ENCODE measurements around the gene HOXC10. TPM values are rescaled to one million over a fixed set of nuclear protein-coding genes. Genes with fewer than 3 reads are reported as not detected.

Gene HOXC10
- total RNA-seq, 1 experiment from 2014 or later: not detected

DNA sequence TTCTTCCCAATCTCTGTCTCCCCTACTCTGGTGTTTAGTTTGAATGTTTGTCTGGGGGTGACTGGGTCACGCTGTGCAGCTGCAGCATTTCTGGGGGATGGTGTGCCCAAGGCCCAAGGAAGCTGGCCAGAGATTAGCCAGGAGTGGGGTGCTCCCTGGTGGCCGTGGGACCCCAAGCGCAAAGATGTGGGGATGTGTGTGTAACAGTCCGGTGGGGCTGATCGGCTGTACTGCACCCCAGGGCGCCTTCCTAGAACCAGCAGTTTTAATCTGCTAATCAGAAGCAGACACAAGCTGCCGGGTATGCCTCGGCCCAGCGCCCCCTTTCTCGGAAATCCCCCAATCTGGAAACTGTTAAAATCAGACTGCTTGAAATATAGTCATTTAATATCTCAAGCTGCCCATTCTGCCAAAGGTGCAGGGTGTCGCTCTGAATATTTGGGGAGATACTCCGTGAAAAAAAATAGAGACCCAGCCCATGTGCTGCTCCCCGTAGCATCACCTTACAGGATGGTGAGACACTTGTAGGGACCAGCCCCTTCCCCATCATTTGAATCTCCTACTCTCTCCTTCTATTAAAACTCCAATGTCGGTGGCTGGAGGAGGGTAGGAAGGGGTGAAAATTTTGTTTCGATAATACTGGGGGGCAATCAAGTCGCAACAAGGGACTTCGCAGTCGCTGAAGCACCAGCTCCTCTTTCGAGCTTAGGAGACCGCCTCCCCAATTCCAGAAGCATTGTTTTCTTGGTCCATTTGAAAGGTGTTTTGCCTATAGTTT is 19.3 kb downstream of the HOXC10 start:
- ChIA-PET CTCF (interaction anchor here (0.6 to 12.4 kb wide), 11 partner anchors 17 to 438 kb away, joined by 3 to 200 read pairs (median 4); partner anchors contain the start of gene SMUG1), POLR2A (interaction anchor here (0.8 kb wide), 1 partner anchor 66 kb away, joined by 4 read pairs; the partner anchor contains the start of gene HOXC13)
- Mint-ChIP-seq H3K4me3 (ENCODE audit: unreplicated experiment) (no peak overlapping the region), H3K4me1 (ENCODE audit: insufficient read depth, unreplicated experiment) (peaks cover 25% of the 10 kb centered on the region), H3K9me3 (ENCODE audit: unreplicated experiment) (no peaks in the 10 kb centered on the region), H3K36me3 (ENCODE audit: insufficient read depth, unreplicated experiment) (peaks cover 9% of the 10 kb centered on the region), H3K27me3 (ENCODE audit: insufficient read depth, unreplicated experiment) (no peaks in the 10 kb centered on the region), H3K27ac (ENCODE audit: low read depth, unreplicated experiment) (peak overlapping the region; percentile 3)
- BruUV-seq (replicated peaks): no TSS peak
- TF ChIP-seq, protein P1, sequence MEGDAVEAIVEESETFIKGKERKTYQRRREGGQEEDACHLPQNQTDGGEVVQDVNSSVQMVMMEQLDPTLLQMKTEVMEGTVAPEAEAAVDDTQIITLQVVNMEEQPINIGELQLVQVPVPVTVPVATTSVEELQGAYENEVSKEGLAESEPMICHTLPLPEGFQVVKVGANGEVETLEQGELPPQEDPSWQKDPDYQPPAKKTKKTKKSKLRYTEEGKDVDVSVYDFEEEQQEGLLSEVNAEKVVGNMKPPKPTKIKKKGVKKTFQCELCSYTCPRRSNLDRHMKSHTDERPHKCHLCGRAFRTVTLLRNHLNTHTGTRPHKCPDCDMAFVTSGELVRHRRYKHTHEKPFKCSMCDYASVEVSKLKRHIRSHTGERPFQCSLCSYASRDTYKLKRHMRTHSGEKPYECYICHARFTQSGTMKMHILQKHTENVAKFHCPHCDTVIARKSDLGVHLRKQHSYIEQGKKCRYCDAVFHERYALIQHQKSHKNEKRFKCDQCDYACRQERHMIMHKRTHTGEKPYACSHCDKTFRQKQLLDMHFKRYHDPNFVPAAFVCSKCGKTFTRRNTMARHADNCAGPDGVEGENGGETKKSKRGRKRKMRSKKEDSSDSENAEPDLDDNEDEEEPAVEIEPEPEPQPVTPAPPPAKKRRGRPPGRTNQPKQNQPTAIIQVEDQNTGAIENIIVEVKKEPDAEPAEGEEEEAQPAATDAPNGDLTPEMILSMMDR (IDR thresholded peaks at IDR 0.05; ENCODE audit: unreplicated experiment): no peak
- intact Hi-C loops (cut with micrococcal nuclease): loop anchor here (10.0 kb wide), 1 partner anchor 361 kb away; the partner anchor contains the start of gene GPR84
- no peak for DNase-seq (ENCODE audit: unreplicated experiment)

DNA sequence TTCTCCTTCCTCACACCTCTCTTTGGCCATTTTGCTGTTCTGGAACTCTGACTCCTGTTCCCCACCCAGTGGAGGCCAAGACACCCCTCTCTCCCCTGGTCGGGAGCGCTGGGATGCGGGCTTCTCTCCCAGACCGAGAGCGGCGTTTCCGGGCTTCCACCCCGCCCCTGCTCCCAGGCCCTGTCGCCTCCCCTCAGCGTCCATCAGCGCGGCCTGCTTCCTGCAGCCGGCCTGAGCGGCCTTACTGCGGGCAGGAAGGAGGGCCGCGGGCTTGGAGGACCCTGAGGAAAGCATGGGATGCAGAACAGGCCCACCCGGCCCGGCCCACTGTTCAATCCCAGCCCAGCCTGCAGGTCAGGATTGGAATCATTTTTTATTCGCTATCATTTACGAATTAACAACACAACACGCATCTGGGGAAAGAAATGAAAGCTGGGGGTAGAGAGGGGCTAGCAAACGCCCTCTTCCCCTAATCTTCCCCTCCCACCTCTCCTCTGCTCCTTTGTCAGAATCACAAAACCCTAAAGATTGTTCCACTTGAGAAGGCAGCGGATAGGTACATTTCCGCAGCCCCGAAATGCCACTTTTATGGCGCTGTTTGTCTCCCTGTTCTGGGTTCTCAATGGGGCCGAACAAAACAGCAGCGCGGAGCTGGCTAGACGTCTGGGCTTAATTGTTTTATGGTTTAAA is 20.0 kb downstream of the HOXC10 start:
- Mint-ChIP-seq H3K36me3 (ENCODE audit: insufficient read depth, unreplicated experiment) (peaks cover 9% of the 10 kb centered on the region), H3K27me3 (ENCODE audit: insufficient read depth, unreplicated experiment) (no peaks in the 10 kb centered on the region), H3K4me3 (ENCODE audit: unreplicated experiment) (no peak overlapping the region), H3K9me3 (ENCODE audit: unreplicated experiment) (no peaks in the 10 kb centered on the region), H3K27ac (ENCODE audit: low read depth, unreplicated experiment) (no peak overlapping the region), H3K4me1 (ENCODE audit: insufficient read depth, unreplicated experiment) (peaks cover 28% of the 10 kb centered on the region)
- ChIA-PET POLR2A (interaction anchor here (0.6 to 1.4 kb wide), 2 partner anchors 169 to 1027 kb away, joined by 3 read pairs; no protein-coding TSS in a partner anchor), CTCF (interaction anchor here (0.6 to 12.4 kb wide), 11 partner anchors 13 to 439 kb away, joined by 3 to 200 read pairs (median 4); partner anchors contain the start of gene SMUG1)
- no peak for DNase-seq (ENCODE audit: unreplicated experiment)
- TF ChIP-seq, protein P1 (IDR thresholded peaks at IDR 0.05; ENCODE audit: unreplicated experiment): no peak
- no TSS peak for BruUV-seq (replicated peaks)
- intact Hi-C loops (cut with micrococcal nuclease): loop anchor here (10.0 kb wide), 1 partner anchor 360 kb away; the partner anchor contains the start of gene GPR84

DNA sequence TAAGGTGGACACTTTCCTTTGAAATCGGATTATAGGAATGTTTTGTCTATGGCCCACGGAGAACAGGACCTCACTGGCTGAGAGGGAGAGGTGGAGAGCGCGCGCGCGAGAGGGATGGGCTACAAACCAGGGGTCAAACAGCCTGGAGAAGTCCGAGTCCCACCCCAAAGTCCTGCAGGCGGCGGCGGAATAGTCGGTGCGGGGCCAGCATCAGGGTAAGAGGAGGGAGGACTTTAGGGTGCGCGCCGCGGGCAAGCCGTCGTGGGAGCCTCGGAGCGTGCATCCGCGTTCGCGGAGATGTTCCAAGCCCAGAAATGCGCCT is 20.5 kb downstream of the HOXC10 start:
- BruUV-seq (replicated peaks): no TSS peak

More for the DNA sequence above, 20.5 kb downstream of the HOXC10 start:
- POLR2A ChIA-PET: interaction anchor here (0.6 to 2.7 kb wide), 9 partner anchors 12 to 1028 kb away, joined by 3 to 22 read pairs (median 5); partner anchors contain the start of genes HOXC6 and SMUG1
- Mint-ChIP-seq H3K9me3 (ENCODE audit: unreplicated experiment) (no peaks in the 10 kb centered on the region), H3K36me3 (ENCODE audit: insufficient read depth, unreplicated experiment) (peaks cover 9% of the 10 kb centered on the region), H3K27ac (ENCODE audit: low read depth, unreplicated experiment) (no peak overlapping the region), H3K4me3 (ENCODE audit: unreplicated experiment) (no peak overlapping the region), H3K27me3 (ENCODE audit: insufficient read depth, unreplicated experiment) (no peaks in the 10 kb centered on the region), H3K4me1 (ENCODE audit: insufficient read depth, unreplicated experiment) (peaks cover 28% of the 10 kb centered on the region)
- CTCF ChIA-PET: interaction anchor here (0.5 to 12.4 kb wide), 13 partner anchors 12 to 388 kb away, joined by 3 to 200 read pairs (median 4); partner anchors contain the start of genes HOXC5 and SMUG1
- intact Hi-C loops (cut with micrococcal nuclease): loop anchor here (10.0 kb wide), 1 partner anchor 359 kb away; the partner anchor contains the start of gene GPR84
- TF ChIP-seq, protein P1 (IDR thresholded peaks at IDR 0.05; ENCODE audit: unreplicated experiment): no peak
- no peak for DNase-seq (ENCODE audit: unreplicated experiment)

All from MCF 10A (cell line).